Measurements from ENCODE around the gene DCC.

GRCh38 chr18:52342456-52342855 is 2.5 kb downstream of the DCC start:
- TF ChIP-seq CTCF (IDR thresholded peaks at IDR 0.05) (no peak), POLR2A (IDR thresholded peaks at IDR 0.05) (no peak)

Measured in body of pancreas (tissue), 4 donors.